PC-3 (cell line): ENCODE measurements around the gene PRUNE2.

Experiments used
- CTCF ChIP-seq: fragments of 300-600 bp; sonication (generic); conservative IDR thresholded peaks from 2 replicates; pipeline ENCODE4 v1.5.1; 2017; ENCODE audit warnings: antibody characterized with exemption, low read depth, mild to moderate bottlenecking, low read length
- EZH2 ChIP-seq: fragments of 300-600 bp; sonication (generic); IDR thresholded peaks from one replicate; pipeline ENCODE4 v1.6.1; 2017; ENCODE audit warnings: antibody characterized with exemption, mild to moderate bottlenecking, low read length; ENCODE audit not compliant: unreplicated experiment

GRCh38 chr9:76655971-76656370 is 249.9 kb downstream of the PRUNE2 start:
- TF ChIP-seq CTCF (no peak), EZH2 (no peak)
